HepG2 (cell line): Measurements from ENCODE around the gene CCDC38. TPM values are rescaled to one million over a fixed set of nuclear protein-coding genes. Genes with fewer than 3 reads are reported as not detected.

Experiments used
- ARID3A ChIP-seq: IDR thresholded peaks from 2 replicates; pipeline ENCODE4 v1.6.1; 2012; ENCODE audit warnings: low read depth, low read length, improper control_type of control experiment
- ARNT2 ChIP-seq: sonication (generic); formaldehyde crosslinking; IDR thresholded peaks from 2 replicates; pipeline ENCODE4 v1.8.0; 2022; ENCODE audit warnings: mild to moderate bottlenecking, low read depth, missing genetic modification reagents, moderate library complexity
- GMEB2 ChIP-seq: IDR thresholded peaks from 2 replicates; pipeline ENCODE4 v1.6.1; 2016; ENCODE audit warnings: missing biosample characterization, missing genetic modification reagents, low read depth
- HOXA3 ChIP-seq: sonication (generic); formaldehyde crosslinking; IDR thresholded peaks from 2 replicates; pipeline ENCODE4 v1.5.0; 2020; ENCODE audit warnings: missing genetic modification reagents
- KAT8 ChIP-seq: IDR thresholded peaks from 2 replicates; pipeline ENCODE4 v1.6.1; 2016; ENCODE audit warnings: missing genetic modification reagents, missing compliant biosample characterization
- MATR3 ChIP-seq: sonication (generic); formaldehyde crosslinking; IDR thresholded peaks from 2 replicates; pipeline ENCODE4 v1.4.0; 2020; ENCODE audit warnings: missing genetic modification reagents
- SKI ChIP-seq: fragments of 450-650 bp; IDR thresholded peaks from one replicate; pipeline ENCODE4 v1.6.1; 2018; ENCODE audit warnings: mild to moderate bottlenecking; ENCODE audit not compliant: partially characterized antibody
- SRF ChIP-seq: IDR thresholded peaks from 2 replicates; pipeline ENCODE4 v1.6.1; 2011; ENCODE audit warnings: mild to moderate bottlenecking, low read depth, low read length, moderate library complexity
- TAF1 ChIP-seq: sonication (generic); formaldehyde crosslinking; IDR thresholded peaks from 2 replicates; pipeline ENCODE4 v1.4.0; 2020; ENCODE audit warnings: missing genetic modification reagents
- TFDP1 ChIP-seq: IDR thresholded peaks from 2 replicates; pipeline ENCODE4 v1.6.1; 2016; ENCODE audit warnings: missing compliant biosample characterization, missing genetic modification reagents, borderline replicate concordance
- TFDP2 ChIP-seq: sonication (generic); formaldehyde crosslinking; IDR thresholded peaks from 2 replicates; pipeline ENCODE4 v1.4.0; 2020; ENCODE audit warnings: missing genetic modification reagents
- ZBED4 ChIP-seq: sonication (generic); formaldehyde crosslinking; IDR thresholded peaks from 2 replicates; pipeline ENCODE4 v1.4.0; 2020; ENCODE audit warnings: missing genetic modification reagents, borderline replicate concordance
- ZNF7 ChIP-seq: IDR thresholded peaks from 2 replicates; pipeline ENCODE4 v1.6.1; 2016; ENCODE audit warnings: missing biosample characterization, missing genetic modification reagents
- ZSCAN29 ChIP-seq: sonication (generic); formaldehyde crosslinking; conservative IDR thresholded peaks from 2 replicates; pipeline ENCODE4 v1.4.0; 2020; ENCODE audit warnings: mild to moderate bottlenecking, missing genetic modification reagents
- ZXDC ChIP-seq: sonication (generic); formaldehyde crosslinking; IDR thresholded peaks from 2 replicates; pipeline ENCODE4 v1.5.0; 2020; ENCODE audit warnings: mild to moderate bottlenecking, missing genetic modification reagents
- polyA plus RNA-seq, 8 experiments: library from polyadenylated mRNA; depleted of rRNA in 3 of 8; stranded (reverse) in 7 of 8; unstranded in 1 of 8; fragments of >200 nt; fragmentation: Illumina TruSeq in 4 of 8; extraction: Trizol in 4 of 8; gene quantifications; 2 replicates each; pipeline versions ENCODE4 v1.2.1 to v1.2.3, GENCODE V29; 2011 to 2016; ENCODE audit warnings: low read depth in 4 of 8, missing spikeins in 1 of 8, mixed read lengths in 1 of 8; ENCODE audit not compliant: insufficient read depth in 1 of 8
- total RNA-seq, 5 experiments: library from RNA; depleted of rRNA; stranded (reverse); fragments of >200 nt; fragmentation: Illumina TruSeq; extraction: Trizol; gene quantifications; 2 replicates each; pipeline ENCODE4 v1.2.3, GENCODE V29; 2016; ENCODE audit warnings: low read depth in 1 of 5
- TF ChIP-seq, protein P1 (sequence below): sonication (generic); formaldehyde crosslinking; conservative IDR thresholded peaks from 2 replicates; pipeline ENCODE4 v1.5.0; 2020; ENCODE audit warnings: missing genetic modification reagents

CCDC38 gene
- total and polyA plus RNA-seq, 2 of the 13 experiments (the other 11 are each of a cell fraction or from before 2014, with no cell fraction given) = 0.24 to 0.32 TPM

DNA sequence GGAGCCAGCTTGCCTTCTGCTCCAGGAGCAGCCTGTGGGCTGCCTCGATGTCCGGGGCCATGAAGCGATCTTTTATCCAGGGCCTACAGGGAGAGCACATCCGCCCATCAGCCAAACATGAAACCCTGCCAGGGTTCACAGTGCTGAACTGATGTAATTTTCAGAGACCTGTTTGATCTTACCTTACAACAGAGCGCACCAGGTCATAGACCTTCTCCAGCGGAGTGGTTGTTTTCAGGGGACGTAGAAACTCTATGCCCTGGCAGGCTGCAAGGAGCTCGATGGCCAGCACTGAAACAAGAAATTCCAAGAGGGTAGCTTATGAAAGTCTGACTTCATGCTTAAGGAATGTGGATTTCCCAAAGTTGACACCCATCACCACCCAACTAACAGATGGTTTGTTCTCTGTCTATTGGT lies 34.0 kb upstream of the CCDC38 start (continued):
- TF ChIP-seq GMEB2 (CRISPR knock-in tag) = no peak
- no peak for TF ChIP-seq ZNF7
- no peak for TF ChIP-seq SRF
- peak; percentile 61; the same call in 1 of the 2 replicates for TF ChIP-seq HOXA3
- TF ChIP-seq, protein P1, sequence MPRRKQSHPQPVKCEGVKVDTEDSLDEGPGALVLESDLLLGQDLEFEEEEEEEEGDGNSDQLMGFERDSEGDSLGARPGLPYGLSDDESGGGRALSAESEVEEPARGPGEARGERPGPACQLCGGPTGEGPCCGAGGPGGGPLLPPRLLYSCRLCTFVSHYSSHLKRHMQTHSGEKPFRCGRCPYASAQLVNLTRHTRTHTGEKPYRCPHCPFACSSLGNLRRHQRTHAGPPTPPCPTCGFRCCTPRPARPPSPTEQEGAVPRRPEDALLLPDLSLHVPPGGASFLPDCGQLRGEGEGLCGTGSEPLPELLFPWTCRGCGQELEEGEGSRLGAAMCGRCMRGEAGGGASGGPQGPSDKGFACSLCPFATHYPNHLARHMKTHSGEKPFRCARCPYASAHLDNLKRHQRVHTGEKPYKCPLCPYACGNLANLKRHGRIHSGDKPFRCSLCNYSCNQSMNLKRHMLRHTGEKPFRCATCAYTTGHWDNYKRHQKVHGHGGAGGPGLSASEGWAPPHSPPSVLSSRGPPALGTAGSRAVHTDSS (CRISPR knock-in tag) = no peak
- TF ChIP-seq SKI = peak; percentile 39
- TF ChIP-seq ZSCAN29 (CRISPR knock-in tag) = no peak
- no peak for TF ChIP-seq TAF1 (CRISPR knock-in tag)
- no peak for TF ChIP-seq MATR3 (CRISPR knock-in tag)
- TF ChIP-seq ZBED4 (CRISPR knock-in tag) = no peak
- peak; percentile 53; the same call in 1 of the 2 replicates for TF ChIP-seq KAT8 (CRISPR knock-in tag)
- TF ChIP-seq TFDP2 (CRISPR knock-in tag) = peak; percentile 56
- no peak for TF ChIP-seq TFDP1 (CRISPR knock-in tag)
- TF ChIP-seq ZXDC (CRISPR knock-in tag) = no peak
- peak; percentile 50; the same call in 1 of the 2 replicates for TF ChIP-seq ARID3A
- no peak for TF ChIP-seq ARNT2 (CRISPR knock-in tag)
